Activated CD4-positive, alpha-beta T cell treated with anti-CD3 and anti-CD28 coated beads for 1 hour (primary cell): ENCODE data around the gene CASTOR1.

Source experiments
- DNase-seq: peaks from one replicate; pipeline ENCODE4 v3.0.0-alpha.2; 2020

Gene CASTOR1

GRCh38 chr22:30244066-30244465, 45.2 kb downstream of the CASTOR1 start:
- no peak for DNase-seq

DNA sequence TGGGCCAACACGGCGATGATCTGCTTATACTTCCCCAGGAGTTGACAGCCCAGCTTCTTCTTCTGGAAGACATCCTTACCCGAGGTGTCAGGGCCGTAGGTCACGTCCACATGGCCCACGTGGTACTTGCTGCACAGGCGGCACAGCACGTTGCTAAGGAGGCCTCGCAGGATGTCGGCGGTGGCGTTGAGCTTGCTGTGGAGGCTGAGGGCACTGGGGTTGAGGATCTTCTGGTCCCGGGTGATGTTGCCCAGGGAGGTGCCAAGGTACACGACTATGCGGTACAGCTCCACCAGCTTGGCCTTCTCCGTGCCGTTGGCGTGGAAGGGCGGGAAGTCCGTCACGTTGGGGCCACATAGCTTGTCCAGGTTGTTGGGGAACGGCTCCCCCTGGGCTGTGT, 45.6 kb downstream of the CASTOR1 start:
- DNase-seq = no peak

- DNase-seq = no peak
These were observed 47.5 kb downstream of the CASTOR1 start for GRCh38 chr22:30241576-30242371.

- no peak for DNase-seq
These were observed 48.5 kb downstream of the CASTOR1 start for GRCh38 chr22:30240541-30241417.

DNA sequence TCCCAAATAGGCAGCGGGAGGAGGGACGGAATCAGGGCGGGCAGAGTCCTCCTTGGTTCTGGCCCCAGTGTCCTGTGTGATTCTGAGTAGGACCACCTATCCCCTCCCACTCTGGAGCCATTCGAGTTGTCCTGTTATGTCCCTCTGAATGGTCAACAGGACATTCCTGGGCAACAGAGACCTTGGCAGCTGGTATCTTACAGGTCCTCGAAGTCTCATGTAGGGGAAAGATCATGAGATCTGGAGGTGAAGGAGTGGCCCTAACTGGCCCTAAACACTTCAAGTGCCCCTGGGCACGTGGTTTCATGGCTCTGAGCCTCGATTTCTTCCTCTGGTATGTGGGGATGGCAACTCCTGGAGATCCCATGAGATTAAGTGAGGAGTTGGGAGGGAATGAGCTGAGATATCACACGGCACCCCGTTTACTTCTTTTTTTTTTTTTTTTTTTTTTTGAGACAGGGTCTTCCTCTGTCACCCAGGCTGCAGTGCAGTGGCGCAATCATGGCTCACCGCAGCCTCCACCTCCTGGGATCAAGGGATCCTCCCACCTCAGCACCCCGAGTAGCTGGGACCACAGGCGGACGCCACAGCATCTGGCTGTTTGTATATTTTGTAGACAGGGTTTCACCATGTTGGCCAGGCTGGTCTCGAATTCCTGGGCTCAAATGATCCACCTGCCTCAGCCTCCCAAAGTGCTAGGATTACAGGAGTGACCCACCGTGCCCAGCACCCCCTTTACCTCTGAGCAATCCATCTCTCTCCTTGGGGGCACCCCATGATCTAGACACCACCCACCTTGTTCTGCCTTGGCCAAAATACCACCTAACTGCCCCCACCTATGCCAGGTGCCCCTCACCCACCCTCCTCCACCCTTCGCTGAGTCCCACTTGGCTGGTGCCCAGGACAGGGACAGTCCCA, 49.6 kb downstream of the CASTOR1 start:
- DNase-seq = no peak

DNA sequence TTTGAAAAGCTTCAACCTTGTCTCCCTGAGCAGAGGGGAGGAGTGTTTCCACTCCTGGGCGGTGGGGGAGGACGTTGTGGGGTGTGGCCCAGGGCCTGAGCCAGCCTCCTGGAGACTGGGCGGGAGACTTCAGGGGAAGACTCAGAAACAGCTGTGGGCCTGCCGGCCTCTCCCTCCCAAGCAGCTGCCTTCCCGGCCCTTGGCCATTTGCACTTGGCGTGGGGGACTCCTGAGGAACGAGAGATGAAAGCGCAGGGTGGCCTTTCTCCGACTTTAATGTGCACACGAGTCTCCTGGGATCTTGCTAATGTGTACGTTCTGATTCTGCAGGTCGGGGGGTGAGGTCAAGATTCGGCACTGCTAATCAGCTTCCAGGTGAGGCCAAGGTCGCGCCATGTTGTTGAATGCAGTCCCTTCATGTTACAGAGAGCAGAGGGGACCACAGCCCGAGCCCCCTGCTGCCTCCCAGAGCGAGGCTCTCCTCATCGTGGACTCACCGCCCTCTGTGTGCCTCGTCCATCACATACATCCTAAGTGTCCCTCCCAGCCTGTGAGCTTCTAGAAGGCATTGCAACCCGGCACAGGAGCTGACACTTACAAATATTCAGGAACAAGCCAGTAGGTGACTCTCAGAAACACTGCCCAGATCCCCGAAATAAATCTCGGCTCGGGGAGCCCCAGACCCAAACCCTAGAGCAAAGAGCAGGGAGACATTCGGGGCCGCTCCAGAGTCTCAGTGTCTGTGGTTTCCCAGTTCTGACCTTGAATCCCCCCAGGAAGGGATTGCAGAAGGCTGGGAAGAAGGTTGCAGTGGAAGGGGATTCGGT, 50.4 kb downstream of the CASTOR1 start:
- no peak for DNase-seq

DNA sequence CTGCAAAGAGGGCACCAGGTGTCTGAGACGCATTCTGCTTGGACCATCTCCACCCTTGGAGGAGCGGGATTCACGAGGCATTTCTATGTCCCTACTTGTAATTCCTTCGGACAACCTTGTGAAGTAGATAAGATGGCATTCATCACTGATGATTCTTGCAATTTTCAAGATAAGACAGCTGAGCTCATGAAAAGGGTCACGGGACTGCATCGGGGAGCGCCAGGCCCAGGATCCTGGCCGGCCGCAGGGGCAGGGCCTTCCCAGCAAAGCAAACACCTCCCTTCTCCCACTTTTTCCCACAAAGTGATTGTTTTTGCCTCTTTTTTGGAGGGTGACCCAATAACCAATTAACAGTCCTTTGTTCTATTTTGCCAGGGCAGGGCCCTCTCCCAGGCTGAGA, 51.2 kb downstream of the CASTOR1 start:
- DNase-seq = no peak

DNA sequence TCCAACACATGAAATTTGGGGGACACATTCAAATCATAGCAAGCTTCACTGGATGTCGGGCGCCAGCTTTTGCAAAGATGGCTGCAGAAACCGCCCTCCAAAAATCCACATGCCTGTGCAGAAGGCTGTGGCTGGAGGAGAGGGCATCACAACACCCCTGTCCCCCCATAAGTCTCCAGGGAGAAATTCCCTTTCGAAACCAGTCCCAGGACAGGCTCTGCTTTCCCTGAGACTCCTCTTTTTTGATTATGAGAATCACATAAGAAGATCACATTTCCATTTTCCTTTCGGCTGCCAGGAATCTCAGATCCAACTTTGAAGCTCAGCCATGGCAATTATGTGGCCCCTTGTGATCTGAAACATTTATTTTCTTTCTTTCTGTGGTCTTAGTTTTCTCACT, 52.4 kb downstream of the CASTOR1 start:
- DNase-seq = no peak

DNA sequence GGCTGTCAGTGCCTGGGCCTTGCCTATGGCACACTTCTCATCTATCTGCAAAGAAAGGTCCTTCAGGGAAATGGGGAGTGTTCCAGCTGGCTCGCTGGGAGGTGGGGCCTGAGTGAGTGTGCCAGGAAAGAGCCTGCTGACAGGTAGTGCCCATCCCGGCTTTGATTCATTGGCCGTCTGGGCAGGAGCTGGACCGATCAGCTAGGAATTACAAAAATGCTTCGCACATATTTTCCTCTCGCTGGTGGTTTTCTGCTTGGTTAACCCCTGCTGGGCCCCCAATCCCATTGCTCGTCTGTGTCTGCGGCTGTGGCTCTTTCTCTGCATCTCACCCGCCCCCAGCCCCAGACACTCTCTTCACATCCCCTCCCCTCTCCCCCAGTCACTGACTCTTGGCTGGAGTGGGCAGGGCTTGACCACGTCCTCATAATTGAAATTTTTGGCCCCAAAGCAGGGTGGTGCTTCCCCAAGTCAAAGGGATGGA, 53.6 kb downstream of the CASTOR1 start:
- DNase-seq = no peak
